Keratinocyte (primary cell): ENCODE data around the gene AGAP1. TPM values are rescaled to one million over a fixed set of nuclear protein-coding genes. Genes with fewer than 3 reads are reported as not detected.

Experiments used
- DNase-seq: peaks from one replicate; pipeline ENCODE4 v3.0.0-alpha.2; 2011; ENCODE audit warnings: low read depth, missing footprints, low spot score
- FAIRE-seq: peaks from 2 replicates; lab custom pipeline; 2011; peaks lifted over from hg19 to GRCh38; lab: Jason Lieb, UNC
- H2AFZ ChIP-seq: 2 replicates; pipeline ENCODE4 v1.6.0; 2012; ENCODE audit warnings: low read length, control low read depth, inconsistent platforms; ENCODE audit not compliant: control insufficient read depth
- H3K27ac ChIP-seq: 2 replicates; pipeline ENCODE4 v1.5.1; 2011; ENCODE audit warnings: low read length; ENCODE audit not compliant: control insufficient read depth, insufficient read depth
- H3K27me3 ChIP-seq: 3 replicates; pipeline ENCODE4 v1.6.0; 2011; ENCODE audit warnings: low read length; ENCODE audit not compliant: control insufficient read depth, insufficient read depth; ENCODE audit errors: extremely low read depth
- H3K36me3 ChIP-seq, 2 experiments: 2 replicates in 1 of 2; 3 replicates in 1 of 2; pipeline ENCODE4 v1.5.1; 2011; ENCODE audit warnings: low read length in 2 of 2, mild to moderate bottlenecking in 1 of 2; ENCODE audit not compliant: control insufficient read depth in 2 of 2, insufficient read depth in 2 of 2; ENCODE audit errors: extremely low read depth in 1 of 2
- H3K4me1 ChIP-seq: 3 replicates; pipeline ENCODE4 v1.5.1; 2011; ENCODE audit warnings: low read length; ENCODE audit not compliant: control insufficient read depth, insufficient read depth; ENCODE audit errors: extremely low read depth
- H3K4me2 ChIP-seq: 3 replicates; pipeline ENCODE4 v1.6.0; 2011; ENCODE audit warnings: low read depth, low read length; ENCODE audit not compliant: control insufficient read depth, insufficient read depth; ENCODE audit errors: extremely low read depth
- H3K4me3 ChIP-seq, 3 experiments: fragments of 200-600 bp in 1 of 3; sonication (generic) in 1 of 3; 2 replicates in 2 of 3; 3 replicates in 1 of 3; pipeline ENCODE4 v1.5.1; 2011 to 2016; ENCODE audit warnings: low read length in 3 of 3, mild to moderate bottlenecking in 3 of 3, control low read depth in 2 of 3, inconsistent platforms in 1 of 3, low read depth in 1 of 3, mixed read lengths in 1 of 3, mixed run types in 1 of 3, moderate library complexity in 1 of 3; ENCODE audit not compliant: control insufficient read depth in 2 of 3, insufficient read depth in 2 of 3; ENCODE audit errors: extremely low read depth in 1 of 3
- H3K79me2 ChIP-seq: 2 replicates; pipeline ENCODE4 v1.6.0; 2012; ENCODE audit warnings: low read length; ENCODE audit not compliant: control insufficient read depth, insufficient read depth
- H3K9ac ChIP-seq: 3 replicates; pipeline ENCODE4 v1.6.0; 2011; ENCODE audit warnings: low read length; ENCODE audit not compliant: control insufficient read depth, insufficient read depth; ENCODE audit errors: extremely low read depth
- H3K9me1 ChIP-seq: 3 replicates; pipeline ENCODE4 v1.6.0; 2011; ENCODE audit warnings: low read length; ENCODE audit not compliant: control insufficient read depth, insufficient read depth; ENCODE audit errors: extremely low read depth
- H3K9me3 ChIP-seq: 2 replicates; pipeline ENCODE4 v1.5.1; 2012; ENCODE audit warnings: low read depth, low read length; ENCODE audit not compliant: control insufficient read depth
- H4K20me1 ChIP-seq: 3 replicates; pipeline ENCODE4 v1.6.0; 2011; ENCODE audit warnings: low read length; ENCODE audit not compliant: control insufficient read depth, insufficient read depth; ENCODE audit errors: extremely low read depth
- EZH2 ChIP-seq: IDR thresholded peaks from one replicate; pipeline ENCODE4 v1.6.1; 2012; ENCODE audit warnings: inconsistent platforms, mild to moderate bottlenecking, low read length, moderate library complexity
- dilution Hi-C: fragments of 300-500 bp; cut with MboI; formaldehyde crosslinking; loops from one replicate; pipeline ENCODE4 v1.7.0; 2020; ENCODE audit warnings: low sequenced_read_pairs; ENCODE audit not compliant: extremely low pct_ligation_motif_present
- polyA plus RNA-seq, 5 experiments: library from polyadenylated mRNA; depleted of rRNA in 3 of 5; stranded (reverse) in 3 of 5; stranded (forward) in 1 of 5; unstranded in 1 of 5; fragments of >200 nt; gene quantifications; 1 replicate in 1 of 5; 2 replicates in 3 of 5; 3 replicates in 1 of 5; pipeline versions ENCODE4 v1.2.1 to v1.2.3, GENCODE V29; 2011 to 2012; ENCODE audit warnings: missing spikeins in 2 of 5, low read depth in 1 of 5, low replicate concordance in 1 of 5
- TF ChIP-seq, protein P1 (sequence below), 3 experiments: IDR thresholded peaks in 1 of 3; conservative IDR thresholded peaks in 1 of 3; optimal IDR thresholded peaks in 1 of 3; 2 replicates in 2 of 3; 3 replicates in 1 of 3; pipeline versions ENCODE3 to v1.5.1; 2011; ENCODE audit warnings: low read length in 3 of 3, mild to moderate bottlenecking in 3 of 3, moderate library complexity in 2 of 3, control low read depth in 1 of 3, inconsistent platforms in 1 of 3; ENCODE audit not compliant: insufficient read depth in 2 of 3; ENCODE audit errors: extremely low read depth in 1 of 3

AGAP1 gene
- polyA plus RNA-seq, 1 donor (not counting 4 experiments of a cell fraction or from before 2014, with no cell fraction given): 12.6 TPM

DNA sequence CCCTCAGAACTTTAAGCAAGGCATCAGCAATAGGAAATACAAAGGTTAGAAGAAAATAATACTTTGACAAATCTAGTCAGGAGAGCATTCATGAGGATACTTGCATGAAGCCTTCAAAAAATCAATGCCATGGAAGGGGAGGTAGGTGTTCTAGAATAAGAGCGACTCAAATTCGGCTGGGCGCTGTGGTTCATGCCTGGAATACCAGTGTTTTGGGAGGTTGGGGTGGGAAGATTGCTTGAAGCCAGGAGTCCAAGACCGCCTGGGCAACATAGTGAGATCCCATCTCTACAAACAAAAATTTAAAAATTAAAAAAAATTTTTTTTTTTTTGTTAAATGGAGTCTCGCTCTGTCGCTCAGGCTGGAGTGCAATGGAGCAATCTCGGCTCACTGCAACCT is 652.6 kb downstream of the AGAP1 start:
- Histone ChIP-seq H2AFZ (no peak overlapping the region), H3K4me3 (no peak overlapping the region), H3K9me1 (no peaks in the 10 kb centered on the region), H3K36me3 (no peaks in the 10 kb centered on the region), H3K27ac (no peak overlapping the region), H3K4me1 (no peaks in the 10 kb centered on the region), H3K27me3 (peaks cover 2% of the 10 kb centered on the region), H3K4me2 (no peak overlapping the region), H3K79me2 (no peaks in the 10 kb centered on the region), H4K20me1 (no peaks in the 10 kb centered on the region), H3K9me3 (no peaks in the 10 kb centered on the region), H3K9ac (no peak overlapping the region)
- DNase-seq (no peak), FAIRE-seq (no peak)
- TF ChIP-seq EZH2: no peak
- TF ChIP-seq, protein P1, sequence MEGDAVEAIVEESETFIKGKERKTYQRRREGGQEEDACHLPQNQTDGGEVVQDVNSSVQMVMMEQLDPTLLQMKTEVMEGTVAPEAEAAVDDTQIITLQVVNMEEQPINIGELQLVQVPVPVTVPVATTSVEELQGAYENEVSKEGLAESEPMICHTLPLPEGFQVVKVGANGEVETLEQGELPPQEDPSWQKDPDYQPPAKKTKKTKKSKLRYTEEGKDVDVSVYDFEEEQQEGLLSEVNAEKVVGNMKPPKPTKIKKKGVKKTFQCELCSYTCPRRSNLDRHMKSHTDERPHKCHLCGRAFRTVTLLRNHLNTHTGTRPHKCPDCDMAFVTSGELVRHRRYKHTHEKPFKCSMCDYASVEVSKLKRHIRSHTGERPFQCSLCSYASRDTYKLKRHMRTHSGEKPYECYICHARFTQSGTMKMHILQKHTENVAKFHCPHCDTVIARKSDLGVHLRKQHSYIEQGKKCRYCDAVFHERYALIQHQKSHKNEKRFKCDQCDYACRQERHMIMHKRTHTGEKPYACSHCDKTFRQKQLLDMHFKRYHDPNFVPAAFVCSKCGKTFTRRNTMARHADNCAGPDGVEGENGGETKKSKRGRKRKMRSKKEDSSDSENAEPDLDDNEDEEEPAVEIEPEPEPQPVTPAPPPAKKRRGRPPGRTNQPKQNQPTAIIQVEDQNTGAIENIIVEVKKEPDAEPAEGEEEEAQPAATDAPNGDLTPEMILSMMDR (optimal IDR thresholded peaks at IDR 0.05 in 1 of 3, IDR thresholded peaks at IDR 0.05 in 1 of 3, conservative IDR thresholded peaks at IDR 0.05 in 1 of 3; ENCODE audit: extremely low read depth in 1 of 3, insufficient read depth in 2 of 3, low read length in 3 of 3): no peak
- dilution Hi-C loops: no loop called here

DNA sequence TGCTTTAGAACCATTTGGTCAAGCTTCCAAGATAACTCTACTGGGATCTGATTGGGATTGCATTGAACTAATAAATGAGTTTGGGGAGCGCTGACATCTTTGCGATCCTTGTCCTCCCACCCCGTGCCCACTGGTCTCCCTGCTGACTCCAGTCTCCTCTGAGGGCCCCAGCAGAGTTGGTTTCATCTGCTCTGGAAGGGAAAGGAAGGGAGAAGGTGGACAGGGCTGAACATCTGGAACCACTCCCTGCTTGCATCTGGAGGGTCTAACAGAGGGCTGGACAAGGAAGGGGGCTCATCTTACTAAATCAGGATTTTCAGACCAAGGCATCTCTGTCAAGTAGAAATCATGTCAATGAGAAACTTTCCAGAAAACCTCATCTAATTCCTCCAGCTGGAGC is 661.6 kb downstream of the AGAP1 start:
- TF ChIP-seq EZH2: no peak
- TF ChIP-seq, protein P1 (optimal IDR thresholded peaks at IDR 0.05 in 1 of 3, IDR thresholded peaks at IDR 0.05 in 1 of 3, conservative IDR thresholded peaks at IDR 0.05 in 1 of 3; ENCODE audit: extremely low read depth in 1 of 3, insufficient read depth in 2 of 3, low read length in 3 of 3): no peak
- FAIRE-seq: no peak
- dilution Hi-C loops: no loop called here

More for the DNA sequence above, 661.6 kb downstream of the AGAP1 start:
- Histone ChIP-seq H2AFZ (no peak overlapping the region), H3K27me3 (peaks cover 19% of the 10 kb centered on the region), H3K9me1 (no peaks in the 10 kb centered on the region), H3K36me3 (no peaks in the 10 kb centered on the region), H3K79me2 (no peaks in the 10 kb centered on the region), H3K9me3 (no peaks in the 10 kb centered on the region), H4K20me1 (no peaks in the 10 kb centered on the region), H3K4me2 (no peak overlapping the region), H3K9ac (no peak overlapping the region), H3K4me3 (no peak overlapping the region), H3K4me1 (no peaks in the 10 kb centered on the region), H3K27ac (no peak overlapping the region)
- no peak for DNase-seq
